Measurements from ENCODE around the gene SMPD3.

- TF ChIP-seq POLR2A (IDR thresholded peaks at IDR 0.05) (peak; percentile 32), CTCF (IDR thresholded peaks at IDR 0.05) (peak in 1 of 3 experiments; percentile 12)
Observed at GRCh38 chr16:68448360-68448970, at the start of gene SMPD3.
